GM18870 (cell line): Measurements from ENCODE around the gene OR10C1.
"Not testable (repeated sequence)": the region's sequence is repeated elsewhere in the genome, so short reads cannot be mapped to it uniquely, and the experiment has no call there.

Source experiments
- ATAC-seq: cut with Tn5 transposase; IDR thresholded peaks from one replicate; pipeline ENCODE4 v1.9.1; 2021; ENCODE audit warnings: moderate library complexity; ENCODE audit not compliant: unreplicated experiment

OR10C1 gene

GRCh38 chr6:29439006-29439405 is at the start of gene OR10C1:
Gene OR10C1, plus strand, starts transcription at chr6:29439306. Its CDS starts 710 bp downstream, at chr6:29440016.
- ATAC-seq, result no peak

GRCh38 chr6:29395331-29395730 is 43.8 kb upstream of the OR10C1 start, which contains the start of gene OR12D2:
Gene OR12D2, plus strand, starts transcription at chr6:29395631. Its CDS starts 1,069 bp downstream, at chr6:29396700.
- no peak for ATAC-seq

DNA sequence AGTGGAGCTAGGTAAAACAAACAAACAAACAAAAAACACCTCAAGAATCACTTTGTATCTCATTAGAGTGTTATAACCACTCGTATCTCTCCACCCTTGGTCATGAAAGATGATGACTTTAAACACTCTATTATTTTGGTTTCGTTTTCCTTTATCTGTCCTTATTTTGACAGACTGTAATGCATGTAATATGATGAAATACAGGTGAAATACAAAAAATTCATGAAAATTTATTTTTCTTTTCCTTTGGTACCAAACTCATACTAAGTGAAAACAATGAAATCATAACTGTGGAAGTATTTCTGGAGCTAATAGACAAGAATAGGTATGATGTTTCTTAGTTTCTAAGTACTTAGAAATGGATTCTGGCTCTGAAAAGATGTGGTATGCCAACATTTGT is 39.6 kb upstream of the OR10C1 start:
- ATAC-seq, result no peak

DNA sequence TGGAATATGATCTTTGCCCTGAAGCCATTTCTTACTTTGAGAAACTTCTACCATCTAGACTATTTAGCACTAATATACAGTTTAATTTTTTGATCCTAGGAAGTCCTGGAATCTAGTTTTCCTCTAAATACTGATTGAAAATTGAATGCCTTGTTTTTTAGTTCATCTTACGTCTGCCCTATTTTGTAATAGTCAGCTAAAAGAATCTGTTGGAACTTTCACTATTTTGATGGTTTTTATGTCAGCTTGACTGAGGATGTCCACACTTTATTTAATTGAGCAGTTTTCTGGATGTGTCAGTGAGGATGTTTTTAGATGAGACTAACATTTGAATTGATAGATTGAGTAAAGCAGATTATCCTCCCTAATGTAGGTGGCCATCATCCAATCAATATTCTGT is 35.3 kb upstream of the OR10C1 start:
- ATAC-seq, result no peak

DNA sequence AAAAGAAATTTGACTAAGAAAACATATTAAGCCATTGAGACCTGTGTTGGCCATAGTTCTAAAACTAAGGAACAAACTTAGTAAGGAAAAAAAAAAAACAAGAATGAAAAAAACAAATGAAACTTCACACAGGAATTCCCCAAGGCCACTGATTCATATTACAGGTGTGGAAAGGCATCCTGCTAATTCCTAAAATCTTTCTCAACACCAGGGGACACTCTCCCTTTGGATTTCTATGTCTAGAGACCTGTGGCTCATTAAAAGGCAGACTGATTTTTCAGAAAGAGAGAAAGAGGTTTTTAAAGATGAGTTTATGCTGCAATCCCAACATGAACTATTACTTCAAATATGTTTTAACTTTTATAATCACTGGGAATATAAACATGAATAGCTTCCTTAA is 24.5 kb upstream of the OR10C1 start, which contains the start of gene OR12D1:
TSS of gene OR12D1 (plus strand) at position 341 of the 400 bp plus-strand sequence.
- no peak for ATAC-seq

DNA sequence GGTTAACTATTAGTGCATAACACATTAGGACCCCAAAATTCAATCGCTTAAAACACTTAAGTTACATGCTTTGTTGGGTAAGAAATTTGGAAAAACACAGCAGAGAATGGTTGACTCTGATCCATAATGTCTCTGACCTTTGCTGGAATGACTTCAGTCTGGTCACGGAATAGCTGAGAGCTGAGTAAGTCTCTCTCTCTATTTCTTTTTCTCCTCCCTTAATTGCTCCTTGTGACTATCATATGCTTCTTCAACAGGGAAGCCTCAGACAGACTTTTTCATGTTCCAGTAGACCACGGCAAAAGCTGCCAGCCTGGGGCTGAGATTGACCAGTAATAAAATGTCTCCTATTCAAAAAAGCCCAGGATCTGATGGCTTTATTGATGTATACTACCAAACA is 19.6 kb upstream of the OR10C1 start:
- ATAC-seq, result no peak

- ATAC-seq, result no peak
Measured at GRCh38 chr6:29424168-29424567, 14.9 kb upstream of the OR10C1 start.

DNA sequence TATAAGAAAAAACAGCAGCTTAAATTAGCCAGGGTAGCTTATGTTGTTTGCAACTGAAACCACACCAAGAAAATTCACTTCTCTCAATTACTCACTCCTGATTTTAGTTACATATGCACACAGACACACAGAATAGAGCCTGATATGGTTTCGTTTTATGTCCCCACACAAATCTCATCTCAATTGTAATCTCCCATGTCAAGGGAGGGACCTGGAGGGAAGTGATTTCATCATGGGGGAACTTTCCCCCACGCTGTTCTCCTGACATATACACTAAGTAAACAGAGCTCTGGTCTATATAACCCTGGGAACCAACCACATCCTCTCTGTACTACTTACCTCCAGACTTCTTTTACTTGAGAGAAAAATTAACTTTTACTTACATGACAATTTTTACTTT is 14.5 kb upstream of the OR10C1 start:
- ATAC-seq, result no peak

DNA sequence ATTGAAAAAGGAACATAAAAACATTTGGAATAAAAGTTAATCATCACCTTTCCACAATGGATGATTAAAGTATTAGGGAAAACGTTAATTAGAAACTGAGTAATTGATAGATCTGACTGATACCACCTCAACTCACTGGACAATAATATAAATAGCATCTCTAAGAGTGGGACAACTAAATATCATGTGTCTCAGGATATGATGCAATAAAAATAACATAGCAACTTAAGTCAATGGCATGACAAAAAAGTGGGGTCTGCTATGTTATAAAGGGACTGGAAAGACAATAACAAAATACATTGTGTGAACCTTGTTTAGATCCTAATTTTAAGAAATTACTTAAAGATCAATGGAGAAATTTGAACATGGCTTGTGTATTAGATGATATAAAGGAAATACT is 14.0 kb upstream of the OR10C1 start:
- ATAC-seq, result no peak

GRCh38 chr6:29426654-29427053 is 12.5 kb upstream of the OR10C1 start:
- ATAC-seq, result no peak

- ATAC-seq, result not testable (repeated sequence)
Measured at GRCh38 chr6:29436730-29437129, 2.4 kb upstream of the OR10C1 start.

DNA sequence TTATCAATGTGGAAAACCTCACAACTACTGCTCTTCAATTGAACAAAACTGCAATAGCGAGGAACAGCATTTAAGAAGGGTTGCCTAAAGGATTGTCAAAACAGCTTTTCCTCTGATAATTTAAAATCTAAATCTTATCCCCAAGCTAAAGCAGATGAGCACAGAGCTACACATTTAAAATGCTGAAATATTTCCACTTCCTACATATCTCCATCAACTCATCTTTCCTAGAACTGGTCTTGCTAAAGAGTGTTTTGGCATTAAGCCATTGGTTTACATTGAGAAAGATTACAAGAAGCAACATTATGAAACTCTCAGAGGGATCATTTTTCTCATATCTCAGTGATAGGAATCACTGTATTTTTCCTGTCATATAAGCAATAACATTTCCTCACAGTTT is 3.6 kb downstream of the OR10C1 start:
- ATAC-seq, result no peak

- ATAC-seq, result not testable (repeated sequence)
Measured at GRCh38 chr6:29444031-29444430, 4.9 kb downstream of the OR10C1 start.

DNA sequence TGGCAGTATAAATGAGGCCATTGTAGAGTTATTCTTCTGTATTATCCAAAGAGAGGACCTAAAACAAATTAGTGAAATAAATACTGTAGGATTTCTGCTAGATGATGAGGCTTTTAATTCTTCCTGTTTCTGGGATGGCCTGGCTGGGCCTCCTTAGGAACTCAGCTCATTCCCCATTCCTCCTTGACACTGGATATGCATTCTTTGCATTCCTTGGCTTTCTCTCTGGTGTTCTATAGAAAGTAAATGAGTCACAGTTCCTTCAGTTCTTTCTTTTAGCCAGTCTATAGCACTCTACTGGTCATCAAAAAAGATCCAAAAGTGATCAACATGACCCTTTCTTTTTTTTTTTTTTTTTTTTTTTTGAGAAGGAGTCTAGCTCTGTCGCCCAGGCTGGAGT is 8.6 kb downstream of the OR10C1 start:
- no peak for ATAC-seq

GRCh38 chr6:29451471-29452193 is 12.5 kb downstream of the OR10C1 start:
- ATAC-seq, result no peak

DNA sequence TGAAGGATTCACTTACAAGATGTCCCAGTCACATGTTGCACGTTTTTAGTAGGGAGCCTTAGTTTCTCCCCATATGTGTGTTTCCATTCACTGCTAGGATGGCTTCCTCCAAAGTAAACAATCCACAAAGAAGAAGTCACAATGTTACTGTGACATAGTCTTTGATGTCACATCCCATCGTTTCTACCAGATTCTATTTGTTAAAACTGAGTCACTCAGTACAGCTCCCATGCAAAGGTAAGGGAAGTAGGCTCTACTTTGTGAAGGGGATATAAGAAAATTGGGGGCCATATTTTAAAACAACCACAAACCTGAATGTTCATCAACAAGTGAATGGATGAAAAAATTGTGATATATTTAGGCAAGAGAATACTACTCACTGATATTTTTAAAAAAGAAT is 17.9 kb downstream of the OR10C1 start, which contains the start of the genes OR11A1 and OR2H1:
TSS of gene OR11A1 (minus strand) at position 101 of the 400 bp plus-strand sequence. CDS start 29,430 bp downstream, outside the sequence.
TSS of gene OR2H1 (plus strand) at position 185 of the 400 bp plus-strand sequence. CDS start 4,615 bp downstream, outside the sequence.
- no peak for ATAC-seq

GRCh38 chr6:29461021-29461814 is 22.1 kb downstream of the OR10C1 start:
- ATAC-seq, result no peak

DNA sequence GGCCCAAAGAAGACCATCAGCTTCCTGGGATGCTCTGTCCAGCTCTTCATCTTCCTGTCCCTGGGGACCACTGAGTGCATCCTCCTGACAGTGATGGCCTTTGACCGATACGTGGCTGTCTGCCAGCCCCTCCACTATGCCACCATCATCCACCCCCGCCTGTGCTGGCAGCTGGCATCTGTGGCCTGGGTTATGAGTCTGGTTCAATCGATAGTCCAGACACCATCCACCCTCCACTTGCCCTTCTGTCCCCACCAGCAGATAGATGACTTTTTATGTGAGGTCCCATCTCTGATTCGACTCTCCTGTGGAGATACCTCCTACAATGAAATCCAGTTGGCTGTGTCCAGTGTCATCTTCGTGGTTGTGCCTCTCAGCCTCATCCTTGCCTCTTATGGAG is 22.9 kb downstream of the OR10C1 start:
- no peak for ATAC-seq

DNA sequence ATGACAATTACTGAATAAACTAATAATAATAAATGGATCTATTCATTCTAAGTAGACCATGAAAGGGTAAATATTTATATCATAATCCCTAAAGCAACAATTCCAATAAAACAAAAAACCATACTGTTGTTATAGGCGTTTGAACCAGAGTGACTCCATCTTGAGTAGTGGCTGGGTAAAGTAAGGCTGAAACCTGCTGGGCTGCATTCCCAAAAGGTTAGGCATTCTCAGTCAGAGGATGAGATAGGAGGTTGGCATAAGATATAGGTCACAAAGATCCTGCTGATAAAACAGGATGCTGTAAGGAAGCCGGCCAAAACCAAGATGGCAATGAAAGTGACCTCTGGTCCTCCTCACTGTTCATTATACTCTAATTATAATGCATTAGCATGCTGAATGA is 26.2 kb downstream of the OR10C1 start:
- ATAC-seq, result no peak

DNA sequence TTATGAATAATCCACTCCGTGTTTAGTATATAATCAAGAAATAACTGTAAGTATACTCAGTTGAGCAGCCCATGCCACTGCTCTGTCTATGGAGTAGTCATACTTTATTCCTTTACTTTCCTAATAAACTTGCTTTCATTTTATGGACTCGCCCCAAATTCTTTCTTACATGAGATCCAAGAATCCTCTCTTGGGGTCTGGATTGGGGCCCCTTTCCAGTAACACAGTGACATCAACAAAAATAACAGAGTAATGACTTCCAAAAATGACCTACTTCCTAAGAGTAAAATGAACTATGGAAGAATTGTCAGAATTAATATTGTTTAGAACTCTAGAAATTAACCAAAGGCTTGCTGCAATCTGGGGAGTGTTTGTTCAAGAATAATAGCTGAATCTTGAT is 26.7 kb downstream of the OR10C1 start:
- no peak for ATAC-seq

DNA sequence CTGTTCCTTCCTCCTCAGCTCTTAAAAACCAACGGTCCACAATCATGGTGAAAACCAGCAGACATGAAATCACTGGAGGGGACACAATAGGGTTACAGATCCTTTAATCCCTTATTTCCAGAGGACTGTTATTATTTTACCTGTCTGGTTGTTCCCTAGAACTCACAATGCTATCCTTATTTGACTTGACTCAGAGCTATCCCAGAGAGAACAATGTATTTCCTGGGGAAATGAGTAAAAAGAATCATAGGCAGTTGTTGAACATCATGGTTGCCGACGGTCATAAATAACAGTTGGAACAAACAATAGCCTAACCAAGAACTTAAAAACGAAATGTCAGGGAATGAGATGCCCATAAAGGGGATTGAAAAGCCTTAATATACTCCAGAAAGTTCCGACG is 27.1 kb downstream of the OR10C1 start:
- ATAC-seq, result no peak

DNA sequence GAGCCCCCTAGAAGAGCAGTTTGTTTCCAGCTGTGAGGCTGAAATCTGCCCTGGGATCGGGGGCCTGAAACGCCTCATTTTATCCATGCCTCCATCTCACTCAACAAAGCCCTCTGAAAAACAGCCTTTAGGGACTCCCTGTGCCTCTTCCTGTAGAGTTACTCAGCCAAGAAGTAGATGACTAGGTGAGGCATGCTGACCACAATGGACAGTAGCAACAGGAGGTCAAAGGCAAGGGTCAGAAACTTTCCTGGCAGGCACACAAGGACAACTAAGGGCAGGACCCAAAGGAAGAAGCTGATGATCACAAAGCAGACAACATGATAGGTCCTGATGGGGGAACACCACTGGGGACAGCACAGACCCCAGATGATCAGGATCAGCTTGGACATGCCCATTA is 35.9 kb downstream of the OR10C1 start:
- no peak for ATAC-seq
